ENCODE measurements around the gene UBE2H.

Gene UBE2H

GRCh38 chr7:129803546-129804081 is 149.1 kb downstream of the UBE2H start:
- no peak overlapping the region for H2AFZ ChIP-seq (ENCODE audit: low read depth, low read length)
- H3K79me1 ChIP-seq (replicated peaks; ENCODE audit: low read length, poor library complexity, severe bottlenecking) = no peaks in the 10 kb centered on the region
- no peak for DNase-seq
- no peak overlapping the region for H3K23ac ChIP-seq (ENCODE audit: low read length in 2 of 2)
- H3K18ac ChIP-seq (ENCODE audit: low read depth in 1 of 2, low read length in 2 of 2) = no peak overlapping the region
- H2BK15ac ChIP-seq (ENCODE audit: low read depth, poor library complexity, severe bottlenecking) = no peak overlapping the region
- H3K14ac ChIP-seq (ENCODE audit: low read length in 2 of 2) = no peak overlapping the region
- H3K27ac ChIP-seq (ENCODE audit: low read length, poor library complexity, severe bottlenecking) = no peak overlapping the region
- peaks cover 1% of the 10 kb centered on the region for H3K4me1 ChIP-seq (ENCODE audit: control insufficient read depth, insufficient read depth, low read depth, low read length)
- H3K9me3 ChIP-seq (ENCODE audit: control insufficient read depth, low read length) = no peaks in the 10 kb centered on the region
- no peak overlapping the region for H4K8ac ChIP-seq (ENCODE audit: low read length)
- H3K4me2 ChIP-seq (ENCODE audit: low read length, poor library complexity, severe bottlenecking) = no peak overlapping the region
- H2BK5ac ChIP-seq (ENCODE audit: low read depth, low read length, poor library complexity, severe bottlenecking) = no peak overlapping the region
- H2BK120ac ChIP-seq (ENCODE audit: low read depth, low read length) = no peak overlapping the region
- H3K9ac ChIP-seq (ENCODE audit: low read length) = no peak overlapping the region
- H3K27me3 ChIP-seq (ENCODE audit: control insufficient read depth in 1 of 2, insufficient read depth in 1 of 2, low read length in 2 of 2) = peaks cover 14 to 41% of the 10 kb centered on the region in 2 experiments
- H2AK5ac ChIP-seq (ENCODE audit: low read length, severe bottlenecking) = no peak overlapping the region
- no peak overlapping the region for H2BK12ac ChIP-seq (ENCODE audit: low read length in 2 of 2)
- H3K4me3 ChIP-seq (ENCODE audit: insufficient read depth in 1 of 2, low read depth in 1 of 2, low read length in 2 of 2) = no peak overlapping the region
- H4K91ac ChIP-seq (ENCODE audit: low read length) = no peak overlapping the region
- H3K4ac ChIP-seq (ENCODE audit: low read depth in 1 of 2, low read length in 2 of 2) = no peak overlapping the region
- 90% methylated on average over 17 of the region's 17 CpGs for WGBS
- peaks cover 0 to 20% of the 10 kb centered on the region in 2 experiments for H3K36me3 ChIP-seq (ENCODE audit: control insufficient read depth in 1 of 2, insufficient read depth in 2 of 2, low read depth in 1 of 2, low read length in 2 of 2)

- no peak for DNase-seq
- no peak overlapping the region for H2BK12ac ChIP-seq (ENCODE audit: low read length in 2 of 2)
- no peak overlapping the region for H3K14ac ChIP-seq (ENCODE audit: low read length in 2 of 2)
- H3K27me3 ChIP-seq (ENCODE audit: control insufficient read depth in 1 of 2, insufficient read depth in 1 of 2, low read length in 2 of 2) = peaks cover 14 to 42% of the 10 kb centered on the region in 2 experiments
- no peak overlapping the region for H3K4me3 ChIP-seq (ENCODE audit: insufficient read depth in 1 of 2, low read depth in 1 of 2, low read length in 2 of 2)
- no peak overlapping the region for H3K4me2 ChIP-seq (ENCODE audit: low read length, poor library complexity, severe bottlenecking)
- no peaks in the 10 kb centered on the region for H3K79me1 ChIP-seq (replicated peaks; ENCODE audit: low read length, poor library complexity, severe bottlenecking)
- no peaks in the 10 kb centered on the region for H3K4me1 ChIP-seq (ENCODE audit: control insufficient read depth, insufficient read depth, low read depth, low read length)
- peaks cover 0 to 20% of the 10 kb centered on the region in 2 experiments for H3K36me3 ChIP-seq (ENCODE audit: control insufficient read depth in 1 of 2, insufficient read depth in 2 of 2, low read depth in 1 of 2, low read length in 2 of 2)
- no peaks in the 10 kb centered on the region for H3K9me3 ChIP-seq (ENCODE audit: control insufficient read depth, low read length)
- H2AFZ ChIP-seq (ENCODE audit: low read depth, low read length) = no peak overlapping the region
- no peak overlapping the region for H2BK15ac ChIP-seq (ENCODE audit: low read depth, poor library complexity, severe bottlenecking)
- H3K4ac ChIP-seq (ENCODE audit: low read depth in 1 of 2, low read length in 2 of 2) = no peak overlapping the region
- no peak overlapping the region for H3K27ac ChIP-seq (ENCODE audit: low read length, poor library complexity, severe bottlenecking)
- H4K91ac ChIP-seq (ENCODE audit: low read length) = no peak overlapping the region
- no peak overlapping the region for H2BK120ac ChIP-seq (ENCODE audit: low read depth, low read length)
- no peak overlapping the region for H3K23ac ChIP-seq (ENCODE audit: low read length in 2 of 2)
- H2AK5ac ChIP-seq (ENCODE audit: low read length, severe bottlenecking) = no peak overlapping the region
- H3K9ac ChIP-seq (ENCODE audit: low read length) = no peak overlapping the region
- H3K18ac ChIP-seq (ENCODE audit: low read depth in 1 of 2, low read length in 2 of 2) = no peak overlapping the region
- WGBS = 85% methylated on average over 5 of the region's 5 CpGs
- H4K8ac ChIP-seq (ENCODE audit: low read length) = no peak overlapping the region
- no peak overlapping the region for H2BK5ac ChIP-seq (ENCODE audit: low read depth, low read length, poor library complexity, severe bottlenecking)
Observed at GRCh38 chr7:129801882-129802281, 150.9 kb downstream of the UBE2H start.

GRCh38 chr7:129800901-129801300 is 151.9 kb downstream of the UBE2H start:
- Histone ChIP-seq H3K4me1 (ENCODE audit: control insufficient read depth, insufficient read depth, low read depth, low read length) (no peaks in the 10 kb centered on the region), H3K23ac (ENCODE audit: low read length in 2 of 2) (no peak overlapping the region), H3K9ac (ENCODE audit: low read length) (no peak overlapping the region), H2BK12ac (ENCODE audit: low read length in 2 of 2) (no peak overlapping the region), H2AK5ac (ENCODE audit: low read length, severe bottlenecking) (no peak overlapping the region), H3K79me1 (replicated peaks; ENCODE audit: low read length, poor library complexity, severe bottlenecking) (no peaks in the 10 kb centered on the region), H2BK5ac (ENCODE audit: low read depth, low read length, poor library complexity, severe bottlenecking) (no peak overlapping the region), H2BK15ac (ENCODE audit: low read depth, poor library complexity, severe bottlenecking) (no peak overlapping the region), H4K91ac (ENCODE audit: low read length) (no peak overlapping the region), H3K18ac (ENCODE audit: low read depth in 1 of 2, low read length in 2 of 2) (no peak overlapping the region), H3K4ac (ENCODE audit: low read depth in 1 of 2, low read length in 2 of 2) (no peak overlapping the region), H3K36me3 (ENCODE audit: control insufficient read depth in 1 of 2, insufficient read depth in 2 of 2, low read depth in 1 of 2, low read length in 2 of 2) (peaks cover 0 to 20% of the 10 kb centered on the region in 2 experiments), H3K4me3 (ENCODE audit: insufficient read depth in 1 of 2, low read depth in 1 of 2, low read length in 2 of 2) (no peak overlapping the region), H3K27ac (ENCODE audit: low read length, poor library complexity, severe bottlenecking) (no peak overlapping the region), H3K14ac (ENCODE audit: low read length in 2 of 2) (no peak overlapping the region), H4K8ac (ENCODE audit: low read length) (no peak overlapping the region), H3K9me3 (ENCODE audit: control insufficient read depth, low read length) (no peaks in the 10 kb centered on the region), H3K27me3 (ENCODE audit: control insufficient read depth in 1 of 2, insufficient read depth in 1 of 2, low read length in 2 of 2) (peaks cover 14 to 42% of the 10 kb centered on the region in 2 experiments), H2AFZ (ENCODE audit: low read depth, low read length) (no peak overlapping the region), H3K4me2 (ENCODE audit: low read length, poor library complexity, severe bottlenecking) (no peak overlapping the region), H2BK120ac (ENCODE audit: low read depth, low read length) (no peak overlapping the region)
- 88% methylated on average over 5 of the region's 7 CpGs for WGBS
- no peak for DNase-seq

GRCh38 chr7:129799350-129799955 is 153.3 kb downstream of the UBE2H start:
- no peak overlapping the region for H3K4ac ChIP-seq (ENCODE audit: low read depth in 1 of 2, low read length in 2 of 2)
- no peak overlapping the region for H3K9ac ChIP-seq (ENCODE audit: low read length)
- no peak overlapping the region for H3K27ac ChIP-seq (ENCODE audit: low read length, poor library complexity, severe bottlenecking)
- peaks cover 15 to 49% of the 10 kb centered on the region in 2 experiments for H3K27me3 ChIP-seq (ENCODE audit: control insufficient read depth in 1 of 2, insufficient read depth in 1 of 2, low read length in 2 of 2)
- no peak overlapping the region for H2BK120ac ChIP-seq (ENCODE audit: low read depth, low read length)
- H2BK12ac ChIP-seq (ENCODE audit: low read length in 2 of 2) = no peak overlapping the region
- no peak overlapping the region for H3K14ac ChIP-seq (ENCODE audit: low read length in 2 of 2)
- no peak overlapping the region for H2AFZ ChIP-seq (ENCODE audit: low read depth, low read length)
- H3K4me3 ChIP-seq (ENCODE audit: insufficient read depth in 1 of 2, low read depth in 1 of 2, low read length in 2 of 2) = no peak overlapping the region
- H4K8ac ChIP-seq (ENCODE audit: low read length) = no peak overlapping the region
- no peak overlapping the region for H2BK5ac ChIP-seq (ENCODE audit: low read depth, low read length, poor library complexity, severe bottlenecking)
- H3K9me3 ChIP-seq (ENCODE audit: control insufficient read depth, low read length) = no peaks in the 10 kb centered on the region
- no peak for DNase-seq
- H3K36me3 ChIP-seq (ENCODE audit: control insufficient read depth in 1 of 2, insufficient read depth in 2 of 2, low read depth in 1 of 2, low read length in 2 of 2) = peaks cover 0 to 9% of the 10 kb centered on the region in 2 experiments
- 84% methylated on average over 13 of the region's 13 CpGs for WGBS
- no peaks in the 10 kb centered on the region for H3K4me1 ChIP-seq (ENCODE audit: control insufficient read depth, insufficient read depth, low read depth, low read length)
- no peak overlapping the region for H3K23ac ChIP-seq (ENCODE audit: low read length in 2 of 2)
- H2AK5ac ChIP-seq (ENCODE audit: low read length, severe bottlenecking) = no peak overlapping the region
- no peak overlapping the region for H3K18ac ChIP-seq (ENCODE audit: low read depth in 1 of 2, low read length in 2 of 2)
- peak overlapping the region; percentile 13 for H2BK15ac ChIP-seq (ENCODE audit: low read depth, poor library complexity, severe bottlenecking)
- no peaks in the 10 kb centered on the region for H3K79me1 ChIP-seq (replicated peaks; ENCODE audit: low read length, poor library complexity, severe bottlenecking)
- H3K4me2 ChIP-seq (ENCODE audit: low read length, poor library complexity, severe bottlenecking) = no peak overlapping the region
- no peak overlapping the region for H4K91ac ChIP-seq (ENCODE audit: low read length)

Data from mesenchymal stem cell (in vitro differentiated cells and primary cell).